Dermis microvascular lymphatic vessel endothelial cell (primary cell): Measurements from ENCODE around the gene CAP2. TPM values are rescaled to one million over a fixed set of nuclear protein-coding genes. Genes with fewer than 3 reads are reported as not detected.

Experiments used
- total RNA-seq: library from RNA; depleted of rRNA; stranded (reverse); fragments of >200 nt; gene quantifications from 2 replicates; pipeline ENCODE4 v1.2.1, GENCODE V29; 2014

Gene CAP2
- total RNA-seq, 1 donor from 2014 or later = 0.39 TPM

Other genes starting within 250 kb of the CAP2 start
- gene RBM24, start 112.2 kb upstream of the CAP2 start, total RNA-seq = 0.63 and 0.64 TPM in 2 replicates
- gene FAM8A1, start 206.7 kb downstream of the CAP2 start, total RNA-seq = 8.5 and 12.0 TPM in 2 replicates